Stomach (tissue), 9 donors: ENCODE measurements around the gene PCDH9. TPM values are rescaled to one million over a fixed set of nuclear protein-coding genes. Genes with fewer than 3 reads are reported as not detected.
A peak's percentile ranks its signal among the peaks of the same experiment; 100 is the strongest.

ENCODE experiments used
- DNase-seq, 2 donors: peaks; one replicate each; pipeline versions ENCODE4 v3.0.0 to v3.0.0-alpha.2; 2013 to 2019
- H3K27ac ChIP-seq, 5 donors: fragments of 200-600 bp in 4 of 5; sonication (generic) in 4 of 5; one replicate each; pipeline ENCODE4 v1.5.1; 2013 to 2019; ENCODE audit warnings: mild to moderate bottlenecking in 1 of 5, moderate library complexity in 1 of 5
- H3K27me3 ChIP-seq, 3 donors: fragments of 200-600 bp; sonication (generic); one replicate each; pipeline ENCODE4 v1.5.1; 2017 to 2019; ENCODE audit warnings: mixed run types in 1 of 3
- H3K36me3 ChIP-seq, 4 donors: fragments of 200-600 bp; sonication (generic); 1 replicate in 3 of 4; 2 replicates in 1 of 4; pipeline ENCODE4 v1.5.1; 2016 to 2019
- H3K4me1 ChIP-seq, 4 donors: fragments of 200-600 bp; sonication (generic); one replicate each; pipeline ENCODE4 v1.5.1; 2016 to 2019
- H3K4me3 ChIP-seq, 4 donors: fragments of 200-600 bp; sonication (generic) in 3 of 4; one replicate each; pipeline ENCODE4 v1.5.1; 2016 to 2019; ENCODE audit warnings: mild to moderate bottlenecking in 1 of 4
- H3K9me3 ChIP-seq, 4 donors: fragments of 200-600 bp; sonication (generic); one replicate each; pipeline ENCODE4 v1.5.1; 2016 to 2019
- CTCF ChIP-seq, 7 experiments: fragments of 450-650 bp in 4 of 7; fragments of 200-600 bp in 3 of 7; sonication (generic) in 3 of 7; IDR thresholded peaks; one replicate each; pipeline ENCODE4 v1.5.1; 2016 to 2019; ENCODE audit warnings: antibody characterized with exemption in 7 of 7, control low read depth in 2 of 7, mild to moderate bottlenecking in 1 of 7
- EP300 ChIP-seq: sonication (generic); formaldehyde crosslinking; IDR thresholded peaks from one replicate; pipeline ENCODE4 v1.6.1; 2017; ENCODE audit warnings: antibody characterized with exemption
- POLR2A ChIP-seq, 4 donors: fragments of 450-650 bp; IDR thresholded peaks; one replicate each; pipeline ENCODE4 v1.6.1; 2016; ENCODE audit warnings: antibody characterized with exemption in 4 of 4, control low read depth in 2 of 4, mild to moderate bottlenecking in 1 of 4, moderate library complexity in 1 of 4
- POLR2AphosphoS5 ChIP-seq, 3 donors: sonication (generic); formaldehyde crosslinking; IDR thresholded peaks; one replicate each; pipeline ENCODE4 v1.6.1; 2016; ENCODE audit warnings: antibody characterized with exemption in 3 of 3
- WGBS, 5 donors: extraction: QIAGEN DNeasy Blood & Tissue Kit in 3 of 5; methylation state at CpG; one replicate each; pipeline versions ENCODE4 v1.1.5 to v1.1.7; 2013 to 2018; 5-methylcytosine and 5-hydroxymethylcytosine counted together
- intact Hi-C: fragments of 100-400 bp; cut with DNase I; formaldehyde crosslinking; loops from one replicate; pipeline ENCODE4 v1.15.1; 2023; ENCODE audit warnings: low total_unique reads
- polyA plus RNA-seq, 3 donors: library from polyadenylated mRNA; stranded (reverse); fragments of 200-250 nt; gene quantifications; one replicate each; pipeline ENCODE4 v1.2.3, GENCODE V29; 2013
- total RNA-seq, 5 donors: library from RNA; depleted of rRNA; stranded (reverse); fragments of >200 nt; gene quantifications; one replicate each; pipeline versions ENCODE4 v1.1.0 to v1.2.3, GENCODE V29; 2014 to 2016
- donor health status: healthy with polysubstance abuse.
- donor health status: Bipolar disorder and iron deficiency.
- donor health status: healthy.

PCDH9 gene
- total and polyA plus RNA-seq, 8 donors, result 0.40 to 36.2 (median 3.7) TPM

DNA sequence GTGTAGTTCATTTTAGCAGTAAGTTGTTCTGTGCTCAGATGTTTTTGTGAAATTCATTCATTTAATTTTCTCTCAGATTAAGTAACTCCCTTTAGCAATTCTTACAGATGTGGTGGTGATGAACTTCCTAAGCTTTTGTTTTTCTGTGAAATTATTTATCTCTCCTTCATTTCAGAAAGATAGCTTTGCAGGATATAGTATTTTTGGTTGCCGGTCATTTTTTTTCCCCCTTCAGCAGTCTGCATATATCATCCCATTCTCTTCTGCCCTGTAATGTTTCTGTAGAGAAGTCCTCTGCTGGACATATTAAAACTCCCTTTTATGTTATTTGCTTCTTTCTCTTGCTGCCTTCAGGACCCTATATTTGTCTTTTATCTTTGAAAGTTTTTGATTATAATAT is 470.2 kb downstream of the PCDH9 start:
- intact Hi-C loops, result no loop called here
- DNase-seq, result no peak
- Histone ChIP-seq H3K4me1 (no peaks in the 10 kb centered on the region), H3K27me3 (no peaks in the 10 kb centered on the region), H3K27ac (no peak overlapping the region), H3K4me3 (no peak overlapping the region), H3K36me3 (no peaks in the 10 kb centered on the region), H3K9me3 (peaks cover 0 to 26% (median 20%) of the 10 kb centered on the region in 4 donors)
- WGBS, 5 donors, result 95 to 100% (median 97%) methylated on average over 1 of the region's 1 CpG
- TF ChIP-seq POLR2A (IDR thresholded peaks at IDR 0.05) (no peak), CTCF (IDR thresholded peaks at IDR 0.05) (no peak), POLR2AphosphoS5 (IDR thresholded peaks at IDR 0.05) (no peak), EP300 (no peak)

DNA sequence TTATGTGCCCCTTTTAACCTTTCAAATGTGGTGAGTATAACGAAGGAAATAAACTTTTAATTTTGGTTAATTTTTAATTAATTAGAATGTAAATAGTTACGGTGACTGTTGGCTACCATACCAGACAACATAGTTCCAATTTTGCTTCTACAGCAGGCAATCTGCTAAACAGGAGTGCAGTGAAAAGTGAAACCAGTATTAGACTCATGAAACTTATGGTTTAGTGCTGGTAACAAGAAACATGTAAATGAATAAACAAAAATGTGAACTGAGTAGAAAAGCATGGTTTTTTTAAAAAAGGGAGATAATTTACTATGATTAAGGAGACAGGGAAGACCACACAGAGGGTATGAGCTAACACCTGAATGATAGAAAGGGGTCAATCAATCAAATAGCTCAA is 478.4 kb downstream of the PCDH9 start:
- TF ChIP-seq CTCF (IDR thresholded peaks at IDR 0.05) (no peak), POLR2AphosphoS5 (IDR thresholded peaks at IDR 0.05) (no peak), EP300 (no peak), POLR2A (IDR thresholded peaks at IDR 0.05) (no peak)
- Histone ChIP-seq H3K27ac (no peak overlapping the region), H3K27me3 (no peaks in the 10 kb centered on the region), H3K4me1 (peaks cover 0 to 3% (median 0%) of the 10 kb centered on the region in 4 donors), H3K9me3 (no peaks in the 10 kb centered on the region), H3K4me3 (peak overlapping the region in 1 of 4 donors; percentile 16), H3K36me3 (no peaks in the 10 kb centered on the region)
- 19 to 57% (median 33%) methylated on average over 2 of the region's 2 CpGs for WGBS, 5 donors
- intact Hi-C loops, result no loop called here
- DNase-seq, result no peak

- DNase-seq, result no peak
- Histone ChIP-seq H3K36me3 (no peaks in the 10 kb centered on the region), H3K4me1 (peaks cover 0 to 5% (median 2%) of the 10 kb centered on the region in 4 donors), H3K4me3 (no peak overlapping the region), H3K27ac (no peak overlapping the region), H3K27me3 (no peaks in the 10 kb centered on the region), H3K9me3 (no peaks in the 10 kb centered on the region)
- 65 to 80% (median 76%) methylated on average over 1 of the region's 1 CpG for WGBS, 5 donors
- intact Hi-C loops, result no loop called here
- TF ChIP-seq EP300 (no peak), CTCF (IDR thresholded peaks at IDR 0.05) (no peak), POLR2AphosphoS5 (IDR thresholded peaks at IDR 0.05) (no peak)
These were observed 481.4 kb downstream of the PCDH9 start for GRCh38 chr13:66748712-66749111.

GRCh38 chr13:66745307-66745706 is 484.8 kb downstream of the PCDH9 start:
- H3K9me3 ChIP-seq, result no peaks in the 10 kb centered on the region
- H3K27ac ChIP-seq, result no peak overlapping the region
- no peak overlapping the region for H3K4me3 ChIP-seq
- 75 to 87% (median 75%) methylated on average over 4 of the region's 4 CpGs for WGBS, 5 donors
- peaks cover 0 to 5% (median 0%) of the 10 kb centered on the region in 4 donors for H3K4me1 ChIP-seq
- intact Hi-C loops, result no loop called here
- DNase-seq, result no peak
- TF ChIP-seq EP300, result no peak
- TF ChIP-seq POLR2AphosphoS5 (IDR thresholded peaks at IDR 0.05), result no peak
- TF ChIP-seq POLR2A (IDR thresholded peaks at IDR 0.05), result no peak
- TF ChIP-seq CTCF (IDR thresholded peaks at IDR 0.05), result no peak
- no peaks in the 10 kb centered on the region for H3K27me3 ChIP-seq
- H3K36me3 ChIP-seq, result no peaks in the 10 kb centered on the region
